IPS-20b (cell line): ENCODE results near the gene SSBP3.

Source experiments
- H3K27ac ChIP-seq: one replicate; pipeline ENCODE4 v1.5.1; 2013; ENCODE audit warnings: low read length
- H3K27me3 ChIP-seq: 2 replicates; pipeline ENCODE4 v1.6.1; 2013; ENCODE audit warnings: mild to moderate bottlenecking, low read length, inconsistent platforms; ENCODE audit not compliant: insufficient read depth
- H3K36me3 ChIP-seq: 2 replicates; pipeline ENCODE4 v1.6.1; 2013; ENCODE audit warnings: low read depth, mild to moderate bottlenecking, inconsistent platforms, low read length, moderate library complexity; ENCODE audit not compliant: insufficient read depth
- H3K4me1 ChIP-seq: 2 replicates; pipeline ENCODE4 v1.6.1; 2013; ENCODE audit warnings: mild to moderate bottlenecking, control low read depth, inconsistent platforms, low read length, moderate library complexity; ENCODE audit not compliant: insufficient read depth
- H3K4me3 ChIP-seq: 2 replicates; pipeline ENCODE4 v1.5.1; 2013; ENCODE audit warnings: mild to moderate bottlenecking, low read length, inconsistent platforms
- H3K9ac ChIP-seq: 2 replicates; pipeline ENCODE4 v1.6.1; 2013; ENCODE audit warnings: low read depth, mild to moderate bottlenecking, inconsistent platforms, low read length, moderate library complexity
- H3K9me3 ChIP-seq: 2 replicates; pipeline ENCODE4 v1.6.1; 2013; ENCODE audit warnings: mild to moderate bottlenecking, low read depth, low read length, inconsistent platforms; ENCODE audit not compliant: insufficient read depth

The SSBP3 gene

DNA sequence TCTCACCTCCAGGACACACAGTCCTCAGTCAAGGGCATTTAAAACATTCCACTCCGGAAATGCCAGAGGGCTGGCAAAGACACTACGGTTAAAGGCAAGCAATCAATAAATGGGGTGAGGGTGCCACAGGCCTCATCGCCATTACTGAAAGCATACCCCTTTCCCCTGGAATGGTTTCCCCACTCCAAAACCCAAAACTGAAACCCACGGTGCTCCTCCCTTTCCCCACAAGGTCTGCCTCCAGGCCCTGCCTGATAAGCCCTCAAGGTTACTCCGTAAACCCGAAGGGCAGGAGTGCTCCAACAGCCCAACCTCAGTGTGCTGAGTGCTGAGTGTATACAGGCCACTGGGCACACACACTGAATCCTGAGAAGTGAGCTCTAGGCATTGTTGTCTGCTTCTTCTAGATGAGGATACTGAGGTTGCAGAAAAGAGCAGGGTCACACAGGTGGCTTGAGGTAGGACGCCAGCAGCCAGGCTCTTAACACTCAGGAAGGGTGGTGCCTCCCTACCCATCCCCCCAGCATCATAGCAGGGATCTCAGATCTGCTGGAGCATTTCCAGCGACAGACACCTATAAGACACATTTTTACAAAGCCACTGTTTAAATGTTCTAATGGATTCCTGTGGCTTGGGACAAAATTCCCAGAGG is 29.0 kb downstream of the SSBP3 start:
- peaks cover 73% of the 10 kb centered on the region for H3K4me1 ChIP-seq
- H3K9me3 ChIP-seq: no peaks in the 10 kb centered on the region
- peak overlapping the region; percentile 82 for H3K27ac ChIP-seq
- H3K36me3 ChIP-seq: peaks cover 16% of the 10 kb centered on the region
- no peaks in the 10 kb centered on the region for H3K27me3 ChIP-seq
- peak overlapping the region; percentile 64; the same call in 1 of the 2 replicates for H3K9ac ChIP-seq
- peak overlapping the region; percentile 9; the same call in 1 of the 2 replicates for H3K4me3 ChIP-seq

DNA sequence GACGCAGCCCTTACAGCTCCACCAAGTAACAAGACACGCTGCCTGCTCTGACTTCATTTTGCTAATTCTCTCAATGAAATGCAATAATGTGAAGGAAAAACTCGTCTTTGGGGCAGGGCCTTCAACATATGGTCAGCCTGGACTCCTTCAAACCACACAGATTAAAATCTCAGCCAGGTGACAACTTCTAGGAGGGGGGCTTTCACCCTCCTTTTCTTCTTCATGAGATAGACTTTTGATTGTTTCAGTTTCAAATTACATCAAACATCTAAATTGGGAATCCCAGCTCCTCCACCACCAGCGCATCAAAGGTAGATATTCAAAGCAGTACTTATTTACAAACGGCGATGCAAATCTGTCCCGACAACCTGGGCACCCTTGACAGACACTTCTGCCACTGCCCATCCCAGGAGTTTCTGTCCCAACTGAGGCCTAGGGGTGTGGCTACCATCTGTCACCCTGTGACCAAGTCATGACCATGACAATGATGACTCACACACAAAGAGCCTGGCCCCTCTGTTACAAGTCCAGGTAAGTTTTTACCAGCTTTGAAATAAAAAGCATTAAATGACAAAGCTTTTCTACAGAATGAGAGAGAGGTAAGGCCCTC is 29.7 kb downstream of the SSBP3 start:
- Histone ChIP-seq H3K36me3 (peaks cover 14% of the 10 kb centered on the region), H3K4me3 (peak overlapping the region; percentile 44; the same call in 1 of the 2 replicates), H3K9ac (peak overlapping the region; percentile 70), H3K27ac (peak overlapping the region; percentile 82), H3K9me3 (no peaks in the 10 kb centered on the region), H3K27me3 (no peaks in the 10 kb centered on the region), H3K4me1 (peaks cover 73% of the 10 kb centered on the region)

- peak overlapping the region; percentile 82 for H3K27ac ChIP-seq
- H3K27me3 ChIP-seq: no peaks in the 10 kb centered on the region
- H3K4me1 ChIP-seq: peaks cover 73% of the 10 kb centered on the region
- H3K4me3 ChIP-seq: peak overlapping the region; percentile 44; the same call in 1 of the 2 replicates
- H3K9ac ChIP-seq: peak overlapping the region; percentile 70
- peaks cover 15% of the 10 kb centered on the region for H3K36me3 ChIP-seq
- no peaks in the 10 kb centered on the region for H3K9me3 ChIP-seq
These were observed 30.3 kb downstream of the SSBP3 start for GRCh38 chr1:54375712-54376429.

- H3K4me3 ChIP-seq: no peak overlapping the region
- no peaks in the 10 kb centered on the region for H3K9me3 ChIP-seq
- H3K36me3 ChIP-seq: peaks cover 16% of the 10 kb centered on the region
- H3K27me3 ChIP-seq: no peaks in the 10 kb centered on the region
- H3K4me1 ChIP-seq: peaks cover 68% of the 10 kb centered on the region
- H3K27ac ChIP-seq: peak overlapping the region; percentile 82
- peak overlapping the region; percentile 22; the same call in 1 of the 2 replicates for H3K9ac ChIP-seq
These were observed 30.9 kb downstream of the SSBP3 start for GRCh38 chr1:54375298-54375697.

- H3K27me3 ChIP-seq: no peaks in the 10 kb centered on the region
- no peak overlapping the region; the same call in 1 of the 2 replicates for H3K9ac ChIP-seq
- peaks cover 21% of the 10 kb centered on the region for H3K36me3 ChIP-seq
- H3K4me3 ChIP-seq: no peak overlapping the region
- no peaks in the 10 kb centered on the region for H3K9me3 ChIP-seq
- peaks cover 63% of the 10 kb centered on the region for H3K4me1 ChIP-seq
- H3K27ac ChIP-seq: peak overlapping the region; percentile 82
These were observed 31.4 kb downstream of the SSBP3 start for GRCh38 chr1:54374766-54375165.

- Histone ChIP-seq H3K9me3 (no peaks in the 10 kb centered on the region), H3K4me1 (peaks cover 46% of the 10 kb centered on the region), H3K36me3 (peaks cover 26% of the 10 kb centered on the region), H3K27ac (no peak overlapping the region), H3K9ac (no peak overlapping the region), H3K27me3 (no peaks in the 10 kb centered on the region), H3K4me3 (no peak overlapping the region)
These were observed 33.2 kb downstream of the SSBP3 start for GRCh38 chr1:54372978-54373377.

- Histone ChIP-seq H3K9me3 (no peaks in the 10 kb centered on the region), H3K27me3 (no peaks in the 10 kb centered on the region), H3K4me1 (peaks cover 36% of the 10 kb centered on the region), H3K9ac (no peak overlapping the region), H3K36me3 (peaks cover 26% of the 10 kb centered on the region), H3K4me3 (no peak overlapping the region), H3K27ac (no peak overlapping the region)
These were observed 34.3 kb downstream of the SSBP3 start for GRCh38 chr1:54371942-54372275.

DNA sequence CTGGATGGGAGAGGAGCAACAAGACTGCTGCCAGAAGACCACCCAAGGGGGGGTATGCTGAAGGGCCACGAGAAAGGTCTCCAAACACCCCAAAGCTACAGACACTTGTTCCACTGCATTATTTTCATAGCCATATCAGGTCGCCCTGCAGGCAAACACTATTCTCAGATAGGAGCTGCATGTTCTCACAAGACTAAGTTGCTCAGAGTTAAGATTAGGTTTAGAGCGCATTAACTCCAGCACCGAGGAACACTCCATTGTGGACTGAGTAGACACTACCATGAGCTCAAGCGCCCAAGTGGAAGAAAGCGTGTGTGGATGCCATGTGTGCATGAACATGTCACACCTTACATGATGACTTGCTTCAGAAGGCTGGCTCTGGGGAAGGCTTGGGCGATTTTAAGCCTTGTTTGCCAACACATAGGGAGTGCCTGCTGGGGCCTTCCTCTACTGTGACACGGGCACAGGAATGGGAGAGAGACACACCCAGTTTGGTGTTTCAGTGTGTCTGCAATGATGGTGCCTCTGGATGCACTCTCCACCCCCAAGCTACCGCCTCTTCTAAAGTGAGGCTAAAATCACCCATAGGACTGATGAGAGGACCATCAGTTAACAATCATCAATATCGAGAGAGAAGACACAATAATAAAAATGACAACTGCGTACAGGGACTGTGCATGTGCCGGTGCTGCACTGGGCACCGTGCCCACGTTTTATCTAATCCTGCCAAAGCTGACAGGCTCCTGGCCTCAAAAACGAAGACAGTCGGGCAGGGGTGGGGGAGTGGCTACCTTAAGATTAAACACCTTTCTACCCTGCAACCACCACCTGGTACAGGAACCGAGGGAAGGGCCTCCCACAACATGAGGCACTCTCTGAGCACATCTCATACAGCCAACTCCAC is 34.9 kb downstream of the SSBP3 start:
- H3K4me1 ChIP-seq: peaks cover 29% of the 10 kb centered on the region
- no peak overlapping the region for H3K4me3 ChIP-seq
- no peaks in the 10 kb centered on the region for H3K9me3 ChIP-seq
- no peak overlapping the region for H3K9ac ChIP-seq
- no peak overlapping the region for H3K27ac ChIP-seq
- H3K36me3 ChIP-seq: peaks cover 29% of the 10 kb centered on the region
- H3K27me3 ChIP-seq: no peaks in the 10 kb centered on the region

DNA sequence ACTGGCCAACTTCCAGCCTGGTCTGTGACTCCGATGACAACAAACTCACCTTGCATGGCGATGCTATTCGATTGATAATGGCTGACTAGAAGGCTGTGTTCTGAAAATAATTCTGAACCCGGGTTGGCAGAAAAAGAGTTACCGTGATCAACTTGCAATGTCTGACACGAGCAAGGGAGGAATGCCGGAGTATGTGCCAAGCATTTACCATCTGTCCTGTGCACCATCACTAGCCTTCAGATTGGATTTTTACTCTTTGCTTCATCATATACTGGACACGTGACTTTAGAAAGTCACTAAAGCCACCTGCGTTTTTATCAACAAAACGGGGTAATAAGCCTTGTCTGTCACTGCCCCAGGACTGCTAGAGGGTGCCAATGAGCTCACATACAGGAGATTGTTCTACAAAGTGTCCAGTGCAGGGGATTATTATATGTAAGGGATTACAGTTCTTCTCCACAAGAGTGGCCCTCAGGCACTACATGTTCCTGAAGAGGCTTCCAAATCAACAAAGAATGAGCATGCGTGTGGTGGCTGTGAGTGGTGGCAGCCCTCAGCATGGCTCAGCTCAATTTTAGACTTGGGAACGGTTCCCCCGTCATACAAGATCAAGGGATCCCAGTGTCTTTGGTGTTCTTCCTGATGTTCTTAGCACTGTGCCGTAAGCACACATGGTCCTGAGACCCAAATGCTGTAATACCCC is 35.8 kb downstream of the SSBP3 start:
- no peak overlapping the region for H3K4me3 ChIP-seq
- H3K36me3 ChIP-seq: peaks cover 33% of the 10 kb centered on the region

DNA sequence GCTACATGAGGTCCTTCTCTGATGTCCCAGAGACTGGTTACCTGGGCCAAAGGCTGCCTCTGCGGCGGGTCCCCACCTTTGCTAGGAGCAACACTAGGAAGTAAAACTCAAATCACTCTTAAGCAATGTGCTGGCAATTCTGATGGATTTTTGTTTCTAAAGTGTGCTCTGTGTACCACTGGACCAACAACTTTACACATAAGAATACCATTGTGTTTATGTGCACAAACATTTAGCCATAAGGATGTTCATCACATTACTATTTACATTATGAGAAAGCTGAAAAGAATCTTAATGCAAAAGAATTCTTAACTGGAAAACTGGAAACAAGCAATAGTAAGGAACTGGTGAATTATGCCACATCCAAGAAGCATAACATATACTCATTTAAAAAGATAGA is 38.6 kb downstream of the SSBP3 start:
- no peak overlapping the region for H3K4me3 ChIP-seq
- H3K27me3 ChIP-seq: no peaks in the 10 kb centered on the region
- no peak overlapping the region for H3K9ac ChIP-seq
- H3K9me3 ChIP-seq: no peaks in the 10 kb centered on the region
- peaks cover 20% of the 10 kb centered on the region for H3K4me1 ChIP-seq
- peaks cover 28% of the 10 kb centered on the region for H3K36me3 ChIP-seq
- H3K27ac ChIP-seq: no peak overlapping the region

More for the DNA sequence above, 35.8 kb downstream of the SSBP3 start:
- H3K9ac ChIP-seq: no peak overlapping the region
- no peak overlapping the region for H3K27ac ChIP-seq
- peaks cover 25% of the 10 kb centered on the region for H3K4me1 ChIP-seq
- no peaks in the 10 kb centered on the region for H3K9me3 ChIP-seq
- no peaks in the 10 kb centered on the region for H3K27me3 ChIP-seq

DNA sequence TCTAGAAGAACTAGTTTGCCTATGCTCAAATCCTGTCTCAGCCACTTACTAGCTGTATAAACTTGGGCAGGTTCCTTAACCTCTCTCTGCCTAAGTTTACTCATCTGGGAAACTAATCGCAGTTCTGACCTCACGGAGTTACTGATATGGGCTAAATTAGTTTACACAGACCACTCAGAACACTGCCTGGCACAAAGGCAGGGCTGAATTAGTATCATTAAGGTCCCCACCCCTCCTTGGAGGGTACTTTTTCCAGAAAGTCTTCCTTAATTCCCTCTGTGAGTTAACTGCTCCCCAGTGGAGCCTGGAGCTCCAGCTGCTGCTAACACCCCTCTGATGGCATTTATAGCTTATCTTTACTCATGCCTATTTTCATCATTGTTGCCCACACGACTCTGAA is 40.3 kb downstream of the SSBP3 start:
- peaks cover 26% of the 10 kb centered on the region for H3K4me1 ChIP-seq
- no peak overlapping the region for H3K4me3 ChIP-seq
- peaks cover 23% of the 10 kb centered on the region for H3K36me3 ChIP-seq
- H3K27ac ChIP-seq: no peak overlapping the region
- peak overlapping the region; percentile 42; the same call in 1 of the 2 replicates for H3K9ac ChIP-seq
- no peaks in the 10 kb centered on the region for H3K27me3 ChIP-seq
- no peaks in the 10 kb centered on the region for H3K9me3 ChIP-seq
